Measurements from ENCODE around the gene ZDHHC12.

Gene ZDHHC12

DNA sequence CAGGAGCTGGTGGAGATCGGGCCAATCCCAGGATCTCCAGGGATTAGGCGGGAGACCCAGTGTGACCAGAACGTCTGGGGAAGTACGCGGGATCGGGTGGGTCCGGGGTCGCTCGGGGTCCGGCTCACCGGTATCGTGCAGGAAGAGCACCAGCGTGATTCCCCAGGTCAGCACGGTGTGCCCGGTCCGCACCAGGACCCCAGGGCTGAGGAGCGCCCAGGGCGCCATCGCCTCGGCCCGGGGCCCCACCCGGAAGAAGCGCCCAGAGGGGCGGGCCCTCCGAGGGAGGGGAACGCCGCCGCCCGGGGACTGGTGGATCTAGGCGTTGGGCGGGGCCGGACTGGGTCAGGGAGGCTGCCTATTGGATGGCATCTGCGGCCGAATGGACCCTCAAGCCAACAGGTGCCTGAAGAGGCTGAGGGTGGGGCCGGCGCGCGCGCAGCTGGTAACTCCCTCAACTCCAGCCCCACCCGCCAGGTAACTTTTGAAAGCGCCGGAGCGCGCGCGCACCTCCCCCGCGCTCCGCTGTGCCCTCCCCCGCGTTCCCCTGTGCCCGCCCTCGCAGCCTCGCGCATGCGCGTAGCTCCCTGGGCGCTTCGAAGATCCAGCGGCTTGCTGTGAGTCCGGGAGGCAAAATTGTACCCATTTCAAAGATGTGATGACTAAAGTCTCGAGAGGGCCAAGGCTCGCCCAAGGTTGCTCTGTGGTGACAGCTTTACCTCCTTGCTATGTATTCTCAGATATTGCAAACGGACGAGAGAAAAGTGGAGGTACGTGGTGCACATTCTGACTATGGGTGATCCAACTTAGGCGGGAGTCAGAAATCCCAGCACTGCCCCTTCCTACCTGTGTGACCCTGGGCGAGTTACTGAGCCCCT, at the start of gene ZDHHC12:
ZDHHC12 (minus strand) TSS at position 262 of the 878 bp plus-strand sequence; CDS start at position 228, 34 bp downstream.
- no peaks in the 10 kb centered on the region for H3K27me3 Mint-ChIP-seq
- H3K27ac Mint-ChIP-seq = peak within 1 kb of the TSS; percentile 94
- H3K9me3 Mint-ChIP-seq = no peaks in the 10 kb centered on the region
- H3K4me1 Mint-ChIP-seq = peaks cover 59% of the 10 kb centered on the region
- DNase-seq = peak; percentile 100
- peaks cover 33% of the 10 kb centered on the region for H3K36me3 Mint-ChIP-seq
- H3K4me3 Mint-ChIP-seq = peak within 1 kb of the TSS; percentile 96
- CTCF ChIA-PET = interaction anchor here (1.1 to 1.2 kb wide), 2 partner anchors 22 to 91 kb away, joined by 3 to 9 read pairs; partner anchors contain the start of gene PKN3

- peak overlapping the region; percentile 89 for H3K4me3 Mint-ChIP-seq
- DNase-seq = no peak
- CTCF ChIA-PET = interaction anchor here (1.2 kb wide), 1 partner anchor 9 kb away, joined by 5 read pairs; no protein-coding TSS in a partner anchor
- H3K36me3 Mint-ChIP-seq = peaks cover 3% of the 10 kb centered on the region
- peaks cover 6% of the 10 kb centered on the region for H3K9me3 Mint-ChIP-seq
- H3K4me1 Mint-ChIP-seq = peaks cover 23% of the 10 kb centered on the region
- H3K27ac Mint-ChIP-seq = peak overlapping the region; percentile 75
- H3K27me3 Mint-ChIP-seq = peaks cover 10% of the 10 kb centered on the region
Measured at GRCh38 chr9:128773049-128773448, 49.1 kb upstream of the ZDHHC12 start.

DNA sequence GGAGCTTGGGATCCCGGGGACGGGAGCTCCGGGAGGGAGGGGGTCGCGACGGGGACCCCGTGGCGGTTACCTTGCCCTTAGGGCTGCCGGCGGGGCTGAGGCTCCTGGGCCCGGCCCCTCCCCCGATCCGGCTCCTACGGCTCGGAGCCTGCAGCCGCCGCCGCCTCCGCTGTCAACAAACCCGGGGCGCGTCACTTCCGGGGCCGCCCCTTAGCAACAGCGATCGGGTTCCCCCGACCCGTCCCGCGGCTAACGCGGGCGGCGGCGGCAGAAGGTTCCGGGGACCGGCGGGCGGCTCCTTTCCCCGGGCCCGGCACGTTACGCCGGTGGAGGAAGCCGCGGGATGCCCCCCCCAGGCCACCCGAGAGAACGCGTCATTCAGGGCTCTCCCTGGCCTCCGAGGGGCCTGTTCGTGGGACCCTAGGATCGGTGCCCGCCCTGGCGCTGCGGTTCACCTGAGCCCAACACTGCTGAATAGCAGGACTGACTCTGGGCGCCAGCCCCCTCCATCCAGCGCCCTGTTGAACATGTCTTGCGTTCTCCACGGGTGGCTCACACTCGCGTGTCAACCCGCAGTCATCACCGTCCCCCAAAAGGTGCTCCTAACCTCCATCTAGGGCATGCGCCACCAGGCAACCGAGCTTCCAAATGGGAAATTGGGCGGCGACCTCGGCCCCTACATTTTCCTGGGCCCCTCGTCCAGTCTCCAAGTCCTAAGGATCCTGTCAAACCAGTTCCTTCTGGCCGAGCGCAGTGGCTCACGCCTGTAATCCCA, 48.0 kb upstream of the ZDHHC12 start, which contains the start of gene ZER1:
ZER1 (minus strand) TSS at position 183 of the 775 bp plus-strand sequence. CDS start 16,362 bp downstream, outside the sequence.
- Mint-ChIP-seq H3K27ac (peak within 1 kb of the TSS; percentile 98), H3K4me1 (peaks cover 23% of the 10 kb centered on the region), H3K36me3 (peaks cover 3% of the 10 kb centered on the region), H3K9me3 (peaks cover 6% of the 10 kb centered on the region), H3K4me3 (peak within 1 kb of the TSS; percentile 89), H3K27me3 (peaks cover 10% of the 10 kb centered on the region)
- CTCF ChIA-PET = interaction anchor here (1.1 to 1.2 kb wide), 2 partner anchors 10 to 46 kb away, joined by 3 to 5 read pairs; partner anchors contain the start of gene ENDOG
- peak; percentile 95 for DNase-seq

GRCh38 chr9:128771094-128771721, 47.3 kb upstream of the ZDHHC12 start:
- peak overlapping the region; percentile 89 for H3K4me3 Mint-ChIP-seq
- peaks cover 23% of the 10 kb centered on the region for H3K4me1 Mint-ChIP-seq
- H3K27ac Mint-ChIP-seq = peak overlapping the region; percentile 98
- peaks cover 3% of the 10 kb centered on the region for H3K36me3 Mint-ChIP-seq
- CTCF ChIA-PET = interaction anchor here (1.1 to 1.2 kb wide), 3 partner anchors 16 to 122 kb away, joined by 3 to 4 read pairs (median 3); partner anchors contain the start of genes ENDOG and TBC1D13
- peaks cover 10% of the 10 kb centered on the region for H3K27me3 Mint-ChIP-seq
- peaks cover 6% of the 10 kb centered on the region for H3K9me3 Mint-ChIP-seq
- no peak for DNase-seq

GRCh38 chr9:128770286-128771030, 46.5 kb upstream of the ZDHHC12 start:
- Mint-ChIP-seq H3K36me3 (peaks cover 3% of the 10 kb centered on the region), H3K9me3 (peaks cover 4% of the 10 kb centered on the region), H3K27me3 (peaks cover 6% of the 10 kb centered on the region), H3K4me3 (peak overlapping the region; percentile 89), H3K4me1 (peaks cover 23% of the 10 kb centered on the region), H3K27ac (peak overlapping the region; percentile 98)
- CTCF ChIA-PET = interaction anchor here (1.1 to 1.2 kb wide), 3 partner anchors 16 to 121 kb away, joined by 3 to 4 read pairs (median 3); partner anchors contain the start of genes ENDOG and TBC1D13
- no peak for DNase-seq

GRCh38 chr9:128768606-128769005, 44.7 kb upstream of the ZDHHC12 start:
- CTCF ChIA-PET = no interaction called here
- peaks cover 23% of the 10 kb centered on the region for H3K4me1 Mint-ChIP-seq
- DNase-seq = no peak
- H3K27me3 Mint-ChIP-seq = no peaks in the 10 kb centered on the region
- no peak overlapping the region for H3K4me3 Mint-ChIP-seq
- H3K27ac Mint-ChIP-seq = no peak overlapping the region
- no peaks in the 10 kb centered on the region for H3K9me3 Mint-ChIP-seq
- peaks cover 3% of the 10 kb centered on the region for H3K36me3 Mint-ChIP-seq

- Mint-ChIP-seq H3K4me1 (peaks cover 11% of the 10 kb centered on the region), H3K27me3 (no peaks in the 10 kb centered on the region), H3K36me3 (peaks cover 2% of the 10 kb centered on the region), H3K4me3 (no peak overlapping the region), H3K9me3 (no peaks in the 10 kb centered on the region), H3K27ac (no peak overlapping the region)
- no peak for DNase-seq
- CTCF ChIA-PET = interaction anchor here (1.0 kb wide), 1 partner anchor 53 kb away, joined by 5 read pairs; the partner anchor contains the start of gene ENDOG
Measured at GRCh38 chr9:128765499-128765898, 41.6 kb upstream of the ZDHHC12 start.

- Mint-ChIP-seq H3K4me1 (peaks cover 2% of the 10 kb centered on the region), H3K36me3 (no peaks in the 10 kb centered on the region), H3K27ac (no peak overlapping the region), H3K27me3 (no peaks in the 10 kb centered on the region), H3K4me3 (no peak overlapping the region), H3K9me3 (no peaks in the 10 kb centered on the region)
- DNase-seq = no peak
- CTCF ChIA-PET = interaction anchor here (1.0 kb wide), 1 partner anchor 54 kb away, joined by 5 read pairs; the partner anchor contains the start of gene ENDOG
Measured at GRCh38 chr9:128764361-128764760, 40.4 kb upstream of the ZDHHC12 start.

DNA sequence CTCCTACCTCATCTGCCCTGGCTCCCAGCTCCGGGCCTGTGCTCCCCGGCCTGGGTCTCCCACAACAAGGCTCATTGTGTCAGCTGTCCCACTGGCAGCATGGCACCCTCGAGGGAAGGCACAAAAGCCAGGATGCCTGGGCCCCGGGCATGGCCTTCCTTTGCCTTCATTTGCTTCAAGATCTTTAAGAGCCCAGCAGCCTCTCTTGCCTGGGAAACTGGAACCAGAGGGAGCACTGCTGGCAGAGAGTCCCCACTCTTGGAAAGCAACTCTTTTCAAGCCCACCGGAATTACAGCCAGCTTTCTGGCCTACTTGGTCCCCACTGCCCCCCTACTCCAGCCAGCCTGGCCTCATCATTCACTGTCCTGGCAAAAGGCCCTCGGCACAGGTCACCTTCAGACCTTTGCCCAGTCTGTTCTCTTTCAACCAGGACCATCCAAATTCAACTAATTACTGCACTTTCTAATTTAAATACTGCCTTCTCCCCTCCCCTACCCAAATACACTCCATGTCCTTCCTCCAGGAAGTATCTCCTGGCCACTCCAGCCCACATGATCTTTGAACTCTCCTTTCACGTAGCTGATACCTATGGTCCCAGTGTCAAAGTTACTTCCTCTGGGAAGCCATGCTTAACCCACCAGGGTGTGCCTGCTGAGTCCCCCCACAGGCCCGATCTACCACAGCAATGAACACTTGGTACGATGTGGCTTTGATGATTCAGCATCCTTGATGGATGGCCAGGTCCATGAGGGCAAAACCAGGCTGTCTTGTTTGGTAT, 38.9 kb upstream of the ZDHHC12 start:
- Mint-ChIP-seq H3K36me3 (no peaks in the 10 kb centered on the region), H3K9me3 (no peaks in the 10 kb centered on the region)
- CTCF ChIA-PET = no interaction called here

GRCh38 chr9:128757602-128758001, 33.7 kb upstream of the ZDHHC12 start:
- H3K4me1 Mint-ChIP-seq = no peaks in the 10 kb centered on the region
- no peaks in the 10 kb centered on the region for H3K36me3 Mint-ChIP-seq
- H3K4me3 Mint-ChIP-seq = no peak overlapping the region
- H3K27ac Mint-ChIP-seq = no peak overlapping the region
- CTCF ChIA-PET = no interaction called here
- H3K27me3 Mint-ChIP-seq = no peaks in the 10 kb centered on the region
- DNase-seq = no peak
- no peaks in the 10 kb centered on the region for H3K9me3 Mint-ChIP-seq

More for the DNA sequence above, 38.9 kb upstream of the ZDHHC12 start:
- Mint-ChIP-seq H3K27ac (no peak overlapping the region), H3K27me3 (no peaks in the 10 kb centered on the region), H3K4me1 (no peaks in the 10 kb centered on the region), H3K4me3 (no peak overlapping the region)
- DNase-seq = no peak

DNA sequence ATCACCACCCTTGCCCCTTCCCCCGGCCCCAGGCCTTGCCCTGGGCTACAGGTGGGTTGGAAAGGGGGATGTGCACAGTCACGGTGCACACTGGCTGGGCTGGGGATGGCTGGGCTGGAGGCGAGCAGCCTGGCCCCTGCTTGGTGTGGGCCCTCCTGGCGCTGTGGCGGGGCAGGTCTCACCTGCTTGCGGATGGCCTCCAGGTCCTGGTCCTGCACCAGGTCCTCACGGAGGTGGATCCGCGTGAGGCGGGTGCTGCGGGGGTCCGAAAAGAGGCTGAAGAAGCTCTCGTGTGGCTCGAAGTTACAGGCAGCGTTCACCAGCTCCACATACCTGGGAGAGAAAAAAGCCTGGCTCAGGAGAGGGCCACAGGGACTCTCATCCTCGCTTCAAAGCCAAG, 29.7 kb upstream of the ZDHHC12 start:
- H3K27ac Mint-ChIP-seq = no peak overlapping the region
- H3K4me3 Mint-ChIP-seq = no peak overlapping the region
- H3K4me1 Mint-ChIP-seq = no peaks in the 10 kb centered on the region
- CTCF ChIA-PET = no interaction called here
- no peak for DNase-seq
- no peaks in the 10 kb centered on the region for H3K27me3 Mint-ChIP-seq
- peaks cover 3% of the 10 kb centered on the region for H3K36me3 Mint-ChIP-seq
- H3K9me3 Mint-ChIP-seq = no peaks in the 10 kb centered on the region

DNA sequence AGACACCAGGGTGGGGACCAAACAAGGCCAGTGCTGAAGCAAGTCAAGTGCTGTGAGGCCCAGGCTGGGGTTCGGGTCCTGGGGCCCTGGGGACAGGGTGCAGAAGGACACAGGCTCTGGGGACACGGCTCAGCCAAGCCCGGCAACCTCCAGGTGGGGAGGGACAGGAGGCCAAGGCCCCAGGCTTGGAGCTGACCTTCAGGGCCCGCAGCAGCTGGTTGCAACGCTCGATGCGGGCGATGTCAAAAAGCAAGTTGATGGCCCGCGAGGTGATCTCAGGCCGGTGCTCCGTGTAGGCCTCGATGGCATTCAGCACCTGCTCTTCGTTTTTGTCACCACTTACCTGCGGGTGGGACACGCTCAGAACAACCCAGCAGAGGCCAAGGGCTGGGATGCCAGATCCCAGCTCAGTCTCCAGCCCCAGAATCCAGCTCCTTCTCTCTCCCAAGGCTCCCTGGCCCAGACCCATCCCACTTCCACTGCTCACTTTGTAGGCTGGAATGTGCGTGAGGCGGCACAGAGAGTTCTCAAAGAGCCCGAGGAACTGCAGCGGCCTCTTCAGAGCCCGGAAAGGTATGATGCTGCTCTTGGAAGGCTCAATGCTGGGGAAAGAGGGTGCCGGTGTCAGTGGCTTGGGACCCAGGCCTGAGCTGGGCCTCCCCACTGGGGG, 27.1 kb upstream of the ZDHHC12 start:
- Mint-ChIP-seq H3K4me1 (no peaks in the 10 kb centered on the region), H3K27ac (no peak overlapping the region), H3K4me3 (no peak overlapping the region), H3K27me3 (no peaks in the 10 kb centered on the region), H3K9me3 (no peaks in the 10 kb centered on the region), H3K36me3 (peaks cover 4% of the 10 kb centered on the region)
- no peak for DNase-seq
- CTCF ChIA-PET = no interaction called here
